ENCODE results near the gene PLS3. TPM values are rescaled to one million over a fixed set of nuclear protein-coding genes. Genes with fewer than 3 reads are reported as not detected.

The PLS3 gene
- total RNA-seq, 2 donors from 2014 or later, result 34.8 to 47.5 TPM

DNA sequence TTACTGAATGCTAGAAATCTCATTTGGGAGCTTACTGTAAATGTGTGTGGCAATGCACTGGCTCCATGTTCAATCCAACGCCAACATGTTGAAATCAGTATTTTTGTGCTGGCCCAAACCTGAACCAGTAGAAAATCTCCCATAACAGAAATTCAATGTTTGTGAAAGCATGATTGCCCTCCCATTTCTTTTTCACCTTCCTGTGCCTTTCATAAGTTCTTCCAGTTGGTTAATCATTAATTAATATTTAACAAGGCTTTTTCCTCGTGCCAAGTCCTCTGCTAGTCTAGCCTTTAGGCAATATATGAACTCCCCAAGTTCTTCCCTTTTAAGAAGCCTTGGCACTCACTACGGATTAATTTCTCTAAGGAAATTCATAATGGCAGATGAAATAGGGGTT is 1.3 kb upstream of the PLS3 start:
- H3K4me3 ChIP-seq, result no peak overlapping the region
- WGBS, 2 donors, result 11 to 13% methylated on average over 3 of the region's 3 CpGs
- H3K27ac ChIP-seq, result peak overlapping the region in 3 of 4 donors; percentile 74 to 89 (median 83)
- ATAC-seq, result peak; percentile 33
- H3K9me3 ChIP-seq, result no peaks in the 10 kb centered on the region
- DNase-seq, result peak in 1 of 4 donors; percentile 7
- H3K27me3 ChIP-seq, result no peaks in the 10 kb centered on the region
- TF ChIP-seq POLR2A (IDR thresholded peaks at IDR 0.05), result no peak
- TF ChIP-seq, protein P1, sequence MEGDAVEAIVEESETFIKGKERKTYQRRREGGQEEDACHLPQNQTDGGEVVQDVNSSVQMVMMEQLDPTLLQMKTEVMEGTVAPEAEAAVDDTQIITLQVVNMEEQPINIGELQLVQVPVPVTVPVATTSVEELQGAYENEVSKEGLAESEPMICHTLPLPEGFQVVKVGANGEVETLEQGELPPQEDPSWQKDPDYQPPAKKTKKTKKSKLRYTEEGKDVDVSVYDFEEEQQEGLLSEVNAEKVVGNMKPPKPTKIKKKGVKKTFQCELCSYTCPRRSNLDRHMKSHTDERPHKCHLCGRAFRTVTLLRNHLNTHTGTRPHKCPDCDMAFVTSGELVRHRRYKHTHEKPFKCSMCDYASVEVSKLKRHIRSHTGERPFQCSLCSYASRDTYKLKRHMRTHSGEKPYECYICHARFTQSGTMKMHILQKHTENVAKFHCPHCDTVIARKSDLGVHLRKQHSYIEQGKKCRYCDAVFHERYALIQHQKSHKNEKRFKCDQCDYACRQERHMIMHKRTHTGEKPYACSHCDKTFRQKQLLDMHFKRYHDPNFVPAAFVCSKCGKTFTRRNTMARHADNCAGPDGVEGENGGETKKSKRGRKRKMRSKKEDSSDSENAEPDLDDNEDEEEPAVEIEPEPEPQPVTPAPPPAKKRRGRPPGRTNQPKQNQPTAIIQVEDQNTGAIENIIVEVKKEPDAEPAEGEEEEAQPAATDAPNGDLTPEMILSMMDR (IDR thresholded peaks at IDR 0.05), result no peak
- H3K36me3 ChIP-seq (replicated peaks in 1 of 2; ENCODE audit: insufficient read depth in 1 of 2, low read depth in 2 of 2), result no peaks in the 10 kb centered on the region
- intact Hi-C loops (cut with DNase I), result no loop called here
- peaks cover 29% of the 10 kb centered on the region for H3K4me1 ChIP-seq

DNA sequence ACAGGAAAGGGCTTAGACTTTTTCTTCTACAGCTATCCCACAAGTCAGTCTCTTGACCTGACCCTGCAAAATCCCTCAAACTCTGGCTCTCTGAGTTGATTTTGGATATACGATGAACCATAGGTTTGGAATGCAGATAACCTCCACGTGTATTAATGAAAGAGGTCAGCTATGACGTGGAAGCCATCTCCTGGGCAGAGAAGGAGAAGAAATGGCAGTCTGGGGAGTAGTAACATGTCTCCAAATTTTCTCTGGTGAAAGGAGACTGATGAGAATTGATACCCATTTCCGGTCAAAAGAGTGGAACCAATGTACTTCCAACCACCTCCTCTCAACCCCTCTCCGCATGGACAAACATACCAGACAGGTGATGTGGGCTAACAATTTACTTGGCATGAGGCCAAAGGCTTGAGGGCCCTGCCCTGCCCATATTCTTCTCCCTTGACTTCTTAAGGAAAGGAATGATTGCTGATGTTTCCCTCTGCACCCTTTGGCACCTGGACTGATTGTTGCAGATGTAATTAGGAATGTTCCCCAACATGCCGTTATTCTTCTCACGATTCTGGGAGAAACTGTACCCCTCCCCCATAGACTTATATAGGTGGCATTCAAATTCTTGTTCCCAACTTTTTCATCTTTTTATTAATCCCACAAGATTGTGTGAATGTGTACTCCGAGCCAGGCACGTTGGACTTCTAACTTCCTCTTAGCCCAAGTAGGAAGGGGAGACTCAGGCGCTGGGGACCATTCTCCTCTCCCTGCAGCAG is 580 bp upstream of the PLS3 start:
- ATAC-seq (peak; percentile 23), DNase-seq (peak; percentile 10 to 34 (median 20))
- H3K9me3 ChIP-seq, result no peaks in the 10 kb centered on the region
- peak overlapping the region; percentile 62 to 89 (median 78) for H3K27ac ChIP-seq
- intact Hi-C loops (cut with DNase I), result no loop called here
- WGBS, 2 donors, result 4 to 12% methylated on average over 7 of the region's 10 CpGs
- TF ChIP-seq, protein P1 (IDR thresholded peaks at IDR 0.05), result no peak
- TF ChIP-seq POLR2A (IDR thresholded peaks at IDR 0.05), result no peak
- no peaks in the 10 kb centered on the region for H3K36me3 ChIP-seq (replicated peaks in 1 of 2; ENCODE audit: insufficient read depth in 1 of 2, low read depth in 2 of 2)
- no peaks in the 10 kb centered on the region for H3K27me3 ChIP-seq
- H3K4me3 ChIP-seq, result no peak overlapping the region
- H3K4me1 ChIP-seq, result peaks cover 35% of the 10 kb centered on the region

DNA sequence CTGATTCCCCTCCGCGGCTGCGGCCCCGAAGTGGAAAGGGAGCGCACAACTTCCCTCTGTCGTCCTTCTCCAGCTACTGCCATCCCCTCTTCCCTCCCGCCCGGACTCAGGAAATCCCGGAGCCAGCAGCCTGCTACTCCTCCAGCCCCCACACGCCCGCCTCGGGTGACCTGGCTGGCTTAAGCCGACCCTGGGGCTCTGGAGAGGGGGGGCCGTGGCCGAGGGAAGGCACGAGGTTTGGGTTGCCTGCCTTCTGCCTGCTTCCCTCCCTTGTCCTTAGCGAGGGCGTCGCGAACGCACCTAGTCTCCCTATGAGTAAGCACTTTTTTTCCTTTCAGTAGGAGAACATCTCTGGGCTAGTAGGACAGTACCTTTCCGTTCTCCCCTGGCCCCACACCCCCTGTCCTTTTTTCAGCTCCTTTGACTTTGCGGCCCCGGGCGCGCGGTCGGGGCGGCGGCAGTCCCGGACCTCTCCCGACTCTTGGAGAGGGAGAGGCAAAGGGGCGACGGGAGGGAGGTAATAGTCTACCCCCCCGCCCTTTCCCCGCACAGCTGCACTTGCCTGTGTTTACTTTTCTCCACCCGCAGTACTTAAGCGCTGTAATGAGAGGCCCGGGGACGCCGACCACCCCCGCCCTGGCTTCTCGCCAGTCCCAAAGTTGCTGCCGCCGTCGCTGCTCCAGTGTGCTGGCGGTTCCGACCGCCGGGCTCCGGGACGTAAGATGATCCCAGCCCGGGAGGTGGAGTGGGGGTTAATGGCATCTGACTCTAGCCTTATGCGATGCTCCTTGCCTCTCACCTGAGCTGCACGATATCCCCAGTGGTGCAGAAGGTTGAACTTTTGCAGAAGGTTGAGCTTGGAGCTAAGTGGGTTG is 868 bp downstream of the PLS3 start:
- ATAC-seq (peak; percentile 54), DNase-seq (peak; percentile 34 to 55 (median 42))
- no peaks in the 10 kb centered on the region for H3K27me3 ChIP-seq
- TF ChIP-seq POLR2A (IDR thresholded peaks at IDR 0.05), result peak in 1 of 3 donors; percentile 22
- TF ChIP-seq, protein P1 (IDR thresholded peaks at IDR 0.05), result no peak
- peaks cover 35% of the 10 kb centered on the region for H3K4me1 ChIP-seq
- intact Hi-C loops (cut with DNase I), result no loop called here
- peak overlapping the region; percentile 15 to 48 for H3K4me3 ChIP-seq
- H3K36me3 ChIP-seq (replicated peaks in 1 of 2; ENCODE audit: insufficient read depth in 1 of 2, low read depth in 2 of 2), result no peaks in the 10 kb centered on the region
- H3K27ac ChIP-seq, result peak overlapping the region; percentile 62 to 89 (median 78)
- H3K9me3 ChIP-seq, result no peaks in the 10 kb centered on the region
- WGBS, 2 donors, result 1% methylated on average over 29 to 47 of the region's 55 CpGs

- no peaks in the 10 kb centered on the region for H3K27me3 ChIP-seq
- DNase-seq (no peak), ATAC-seq (no peak)
- TF ChIP-seq POLR2A (IDR thresholded peaks at IDR 0.05), result no peak
- TF ChIP-seq, protein P1 (IDR thresholded peaks at IDR 0.05), result no peak
- H3K27ac ChIP-seq, result peak overlapping the region in 3 of 4 donors; percentile 74 to 89 (median 83)
- H3K36me3 ChIP-seq (replicated peaks in 1 of 2; ENCODE audit: insufficient read depth in 1 of 2, low read depth in 2 of 2), result no peaks in the 10 kb centered on the region
- WGBS, 2 donors, result 33 to 44% methylated on average over 9 of the region's 9 CpGs
- H3K4me1 ChIP-seq, result peaks cover 35% of the 10 kb centered on the region
- intact Hi-C loops (cut with DNase I), result no loop called here
- H3K9me3 ChIP-seq, result no peaks in the 10 kb centered on the region
- no peak overlapping the region for H3K4me3 ChIP-seq
These were observed 1.5 kb downstream of the PLS3 start for GRCh38 chrX:115562480-115562847.
